Spinal cord (tissue), 10 donors: ENCODE measurements around the gene TRIM27. TPM values are rescaled to one million over a fixed set of nuclear protein-coding genes. Genes with fewer than 3 reads are reported as not detected.
A peak's percentile ranks its signal among the peaks of the same experiment; 100 is the strongest.

ENCODE experiments used
- DNase-seq, 6 donors: peaks; one replicate each; pipeline versions ENCODE4 v3.0.0 to v3.0.0-alpha.2; 2013 to 2015; ENCODE audit warnings: low spot score in 6 of 6, low read depth in 4 of 6
- H3K27ac ChIP-seq: one replicate; pipeline ENCODE4 v1.5.1; 2013; ENCODE audit warnings: low read depth, low read length, control low read depth
- H3K27me3 ChIP-seq: one replicate; pipeline ENCODE4 v1.6.1; 2013; ENCODE audit warnings: low read length; ENCODE audit not compliant: control insufficient read depth, insufficient read depth
- H3K36me3 ChIP-seq: one replicate; pipeline ENCODE4 v1.6.1; 2013; ENCODE audit warnings: low read length; ENCODE audit not compliant: control insufficient read depth, insufficient read depth
- H3K4me1 ChIP-seq: one replicate; pipeline ENCODE4 v1.6.1; 2013; ENCODE audit warnings: low read length; ENCODE audit not compliant: control insufficient read depth, insufficient read depth
- H3K4me3 ChIP-seq: one replicate; pipeline ENCODE4 v1.5.1; 2013; ENCODE audit warnings: low read depth, low read length, control low read depth
- H3K9me3 ChIP-seq: one replicate; pipeline ENCODE4 v1.6.1; 2013; ENCODE audit warnings: low read length; ENCODE audit not compliant: control insufficient read depth, insufficient read depth
- WGBS: methylation state at CpG from one replicate; pipeline ENCODE4 v1.1.5; 2013; ENCODE audit warnings: missing lambda C conversion rate; ENCODE audit not compliant: insufficient coverage; 5-methylcytosine and 5-hydroxymethylcytosine counted together
- polyA plus RNA-seq, 2 donors: library from polyadenylated mRNA; unstranded; fragments of 120-200 nt; gene quantifications; one replicate each; pipeline ENCODE4 v1.2.1, GENCODE V29; 2013; ENCODE audit not compliant: insufficient read length in 2 of 2
- total RNA-seq, 2 donors: library from RNA; depleted of rRNA in 1 of 2; stranded (reverse); fragments of 120-200 nt in 1 of 2; fragments of >200 nt in 1 of 2; gene quantifications; one replicate each; pipeline versions ENCODE4 v1.2.3 to v1.2.4, GENCODE V29; 2013 to 2014
- donor health status: healthy.

Gene TRIM27
- total and polyA plus RNA-seq, 4 donors, result 56.5 to 72.2 (median 66.0) TPM

DNA sequence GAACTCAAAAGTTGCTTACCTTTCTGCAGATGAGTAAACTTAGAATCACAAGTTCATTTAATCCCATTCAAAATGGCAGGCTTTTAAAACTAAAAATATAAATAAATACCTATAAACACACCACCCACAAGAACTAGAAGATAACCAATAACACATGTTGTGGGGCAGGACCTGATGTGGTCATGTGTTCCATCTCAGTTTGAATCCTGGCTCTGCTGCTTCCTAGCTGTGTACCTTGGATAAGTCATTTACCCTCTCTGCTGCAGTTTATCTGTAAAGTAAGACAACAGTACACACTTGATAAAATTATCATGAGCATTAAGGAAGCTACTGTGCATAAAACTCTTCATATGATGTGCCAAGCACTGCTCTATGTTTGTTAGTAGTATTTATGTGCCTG, 22.0 kb downstream of the TRIM27 start:
- H3K36me3 ChIP-seq, result peaks cover 22% of the 10 kb centered on the region
- no peak overlapping the region for H3K27ac ChIP-seq
- peaks cover 7% of the 10 kb centered on the region for H3K4me1 ChIP-seq
- DNase-seq, result no peak
- H3K4me3 ChIP-seq, result no peak overlapping the region
- no peaks in the 10 kb centered on the region for H3K9me3 ChIP-seq
- H3K27me3 ChIP-seq, result no peaks in the 10 kb centered on the region

DNA sequence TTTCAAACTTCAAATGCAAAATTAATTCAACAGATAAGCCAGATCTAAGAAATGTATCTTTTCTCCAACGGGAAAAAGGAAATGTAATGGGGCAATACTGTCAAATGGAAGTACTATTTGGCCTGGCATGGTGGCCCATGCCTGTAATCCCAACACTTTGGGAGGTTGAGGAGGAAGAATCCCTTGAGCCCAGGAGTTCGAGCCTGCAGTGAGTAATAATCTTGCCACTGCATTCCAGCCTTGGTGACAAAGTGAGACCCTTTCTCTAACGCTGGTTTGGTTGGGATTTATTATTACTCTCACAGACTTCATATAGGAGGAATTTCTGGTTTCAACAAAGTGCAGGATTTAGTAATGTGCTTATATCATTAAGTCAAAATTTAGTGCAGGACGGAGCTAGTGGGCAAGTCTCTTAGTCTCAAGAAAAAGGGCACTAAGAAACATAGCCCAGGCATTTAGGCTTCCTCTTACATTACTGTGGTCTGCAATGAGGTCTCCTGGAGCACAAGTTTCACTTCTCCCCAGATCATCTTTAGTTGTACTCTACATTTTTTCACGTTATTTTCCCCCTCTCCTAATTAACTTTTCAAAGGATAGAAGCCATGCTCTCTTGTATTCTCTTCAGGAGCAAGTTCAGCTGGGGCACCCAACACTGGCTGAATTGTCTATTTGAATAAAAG, 23.1 kb downstream of the TRIM27 start:
- Histone ChIP-seq H3K36me3 (peaks cover 22% of the 10 kb centered on the region), H3K4me3 (no peak overlapping the region), H3K27ac (no peak overlapping the region), H3K9me3 (no peaks in the 10 kb centered on the region), H3K4me1 (peaks cover 7% of the 10 kb centered on the region), H3K27me3 (no peaks in the 10 kb centered on the region)
- DNase-seq, result no peak
- WGBS, result 100% methylated on average over 1 of the region's 5 CpGs

DNA sequence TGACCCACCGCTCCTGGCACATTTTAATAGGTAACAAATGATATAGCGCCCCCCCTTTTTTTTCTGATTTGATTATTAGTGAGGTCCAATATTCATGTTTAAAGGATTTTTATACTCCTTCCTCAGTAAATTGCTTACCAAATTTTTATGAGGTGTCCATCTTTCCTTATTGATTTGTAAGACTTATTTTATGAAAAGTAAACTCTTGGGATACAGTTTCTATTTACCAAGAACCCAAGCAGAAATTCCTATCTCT, 25.1 kb downstream of the TRIM27 start:
- no peaks in the 10 kb centered on the region for H3K27me3 ChIP-seq
- no peaks in the 10 kb centered on the region for H3K9me3 ChIP-seq
- H3K4me3 ChIP-seq, result no peak overlapping the region
- peaks cover 7% of the 10 kb centered on the region for H3K4me1 ChIP-seq
- DNase-seq, result no peak
- peaks cover 11% of the 10 kb centered on the region for H3K36me3 ChIP-seq
- no CpG with 5 or more reads among the region's 2 CpGs for WGBS
- no peak overlapping the region for H3K27ac ChIP-seq

DNA sequence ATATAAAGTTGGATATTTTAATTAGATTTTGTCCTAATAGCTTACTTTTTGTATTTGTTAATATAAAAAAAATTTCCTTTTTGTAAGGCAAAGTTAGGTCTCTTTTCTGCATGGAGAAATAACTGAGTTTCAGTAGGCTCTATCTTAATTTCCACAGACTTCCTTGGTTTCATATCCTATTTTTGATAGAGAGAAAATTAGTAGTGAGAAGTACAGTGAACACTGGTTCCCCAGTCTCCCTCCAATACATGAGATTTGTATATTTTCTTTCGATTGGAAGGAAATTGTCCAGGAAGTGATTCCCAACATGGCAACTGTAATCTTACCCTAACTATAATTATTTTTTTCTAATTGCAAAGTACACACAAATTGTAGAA, 26.4 kb downstream of the TRIM27 start:
- H3K9me3 ChIP-seq, result no peaks in the 10 kb centered on the region
- H3K27me3 ChIP-seq, result no peaks in the 10 kb centered on the region
- peak in 1 of 6 donors; percentile 4 for DNase-seq
- H3K36me3 ChIP-seq, result peaks cover 3% of the 10 kb centered on the region
- peak overlapping the region; percentile 91 for H3K4me3 ChIP-seq
- peaks cover 7% of the 10 kb centered on the region for H3K4me1 ChIP-seq
- no CpG with 5 or more reads among the region's 1 CpG for WGBS
- H3K27ac ChIP-seq, result peak overlapping the region; percentile 100

DNA sequence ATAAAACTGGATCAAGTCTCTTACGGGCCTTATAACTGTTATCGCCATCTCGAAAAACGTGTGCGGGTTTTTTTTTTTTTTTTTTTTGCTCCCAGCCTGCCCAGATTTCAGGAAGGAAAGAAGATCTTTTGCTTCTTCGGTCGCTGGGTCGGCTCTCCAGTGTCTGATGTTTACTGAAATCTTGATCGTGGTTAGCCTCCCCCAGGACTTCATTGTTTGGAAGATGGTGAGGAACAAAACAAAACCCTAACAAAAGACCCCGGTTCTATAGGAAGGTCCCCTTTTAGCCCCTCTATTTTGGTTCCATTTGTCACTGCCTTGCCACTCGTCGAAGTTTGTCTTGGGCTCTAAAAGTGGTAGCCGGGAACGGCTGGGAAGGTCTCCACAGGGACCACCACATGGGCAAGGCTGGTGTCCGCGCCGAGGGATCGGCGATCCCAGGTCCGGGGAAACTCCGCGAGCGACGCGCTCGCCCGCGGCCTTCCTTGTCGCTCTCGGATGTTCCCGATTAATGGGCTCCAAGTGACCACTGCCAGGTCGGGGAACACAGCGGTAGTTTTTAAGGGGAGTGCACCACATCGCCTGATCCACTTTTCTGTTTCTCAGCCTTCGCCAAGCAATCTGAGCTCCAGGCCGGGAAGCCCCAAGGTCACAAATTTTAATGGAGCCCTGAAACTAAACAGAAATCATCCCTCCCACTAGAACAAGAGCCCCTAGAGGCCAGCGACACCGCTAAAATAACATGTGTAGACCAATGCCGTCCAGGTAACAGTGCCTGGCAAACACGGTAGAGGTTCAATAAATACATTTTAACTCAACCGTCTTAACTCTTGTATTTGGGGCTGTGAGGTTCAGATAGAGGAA, 27.0 kb downstream of the TRIM27 start:
- Histone ChIP-seq H3K27me3 (no peaks in the 10 kb centered on the region), H3K4me3 (peak overlapping the region; percentile 91), H3K4me1 (peaks cover 7% of the 10 kb centered on the region), H3K9me3 (no peaks in the 10 kb centered on the region), H3K27ac (peak overlapping the region; percentile 100), H3K36me3 (no peaks in the 10 kb centered on the region)
- peak in 4 of 6 donors; percentile 23 to 77 (median 52) for DNase-seq
- under 1% methylated on average over 31 of the region's 41 CpGs for WGBS

- H3K4me1 ChIP-seq, result peaks cover 7% of the 10 kb centered on the region
- H3K27me3 ChIP-seq, result no peaks in the 10 kb centered on the region
- H3K36me3 ChIP-seq, result no peaks in the 10 kb centered on the region
- peak; percentile 93 to 99 (median 96) for DNase-seq
- WGBS, result 5% methylated on average over 15 of the region's 27 CpGs
- peak overlapping the region; percentile 91 for H3K4me3 ChIP-seq
- H3K9me3 ChIP-seq, result no peaks in the 10 kb centered on the region
- H3K27ac ChIP-seq, result peak overlapping the region; percentile 100
Measured at GRCh38 chr6:28895131-28895812, 28.5 kb downstream of the TRIM27 start.

GRCh38 chr6:28893172-28893799, 30.5 kb downstream of the TRIM27 start:
- Histone ChIP-seq H3K9me3 (no peaks in the 10 kb centered on the region), H3K4me1 (peaks cover 4% of the 10 kb centered on the region), H3K27me3 (no peaks in the 10 kb centered on the region), H3K36me3 (no peaks in the 10 kb centered on the region), H3K27ac (no peak overlapping the region), H3K4me3 (no peak overlapping the region)
- 94% methylated on average over 5 of the region's 9 CpGs for WGBS
- no peak for DNase-seq

- Histone ChIP-seq H3K4me1 (no peaks in the 10 kb centered on the region), H3K27me3 (no peaks in the 10 kb centered on the region), H3K36me3 (no peaks in the 10 kb centered on the region), H3K4me3 (no peak overlapping the region), H3K9me3 (no peaks in the 10 kb centered on the region), H3K27ac (no peak overlapping the region)
- no CpG with 5 or more reads among the region's 4 CpGs for WGBS
- DNase-seq, result no peak
Measured at GRCh38 chr6:28892525-28892924, 31.3 kb downstream of the TRIM27 start.

DNA sequence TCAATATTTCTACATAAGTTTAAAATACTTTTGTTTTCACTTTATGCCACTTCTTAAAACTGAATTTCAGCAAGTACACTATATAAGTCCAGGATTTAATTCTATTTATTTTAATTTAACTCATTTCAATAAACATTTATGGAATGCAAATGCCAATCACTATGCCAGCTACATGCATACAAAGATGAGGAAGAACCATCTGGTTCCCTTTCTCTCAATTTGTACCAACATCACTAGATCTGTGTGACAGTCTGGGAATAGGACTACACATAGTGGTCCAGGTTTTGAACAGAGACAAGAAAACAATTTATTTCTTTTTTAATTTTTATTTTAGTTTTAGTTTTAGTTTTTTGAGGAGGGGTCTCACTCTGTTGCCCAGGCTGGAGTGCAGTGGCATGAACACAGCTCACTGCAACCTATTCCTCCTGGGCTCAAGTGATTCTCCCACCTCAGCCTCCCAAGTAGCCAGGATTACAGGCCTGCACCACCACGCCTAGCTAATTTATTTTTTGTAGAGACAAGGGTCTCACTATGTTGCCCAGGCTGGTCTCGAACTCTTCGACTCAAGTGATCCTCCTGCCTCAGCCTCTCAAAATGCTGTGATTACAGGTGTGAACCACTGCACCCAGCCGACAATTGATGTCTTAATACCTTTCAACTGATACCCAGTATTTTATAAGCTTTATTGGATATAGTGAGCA, 35.8 kb downstream of the TRIM27 start:
- 100% methylated on average over 2 of the region's 4 CpGs for WGBS

More for the DNA sequence above, 35.8 kb downstream of the TRIM27 start:
- H3K4me1 ChIP-seq, result no peaks in the 10 kb centered on the region
- no peaks in the 10 kb centered on the region for H3K36me3 ChIP-seq
- H3K27me3 ChIP-seq, result no peaks in the 10 kb centered on the region
- H3K4me3 ChIP-seq, result no peak overlapping the region
- H3K9me3 ChIP-seq, result no peaks in the 10 kb centered on the region
- peak in 1 of 6 donors; percentile 61 for DNase-seq
- no peak overlapping the region for H3K27ac ChIP-seq
